HepG2 (cell line): Measurements from ENCODE around the gene GADL1.

Source experiments
- HNRNPK ChIP-seq: fragments of 200-400 bp; formaldehyde crosslinking; IDR thresholded peaks from 2 replicates; pipeline ENCODE4 v1.6.1; 2018; ENCODE audit warnings: low read length, low read depth, moderate library complexity, mild to moderate bottlenecking; ENCODE audit not compliant: poor library complexity, severe bottlenecking
- MXD3 ChIP-seq: IDR thresholded peaks from 2 replicates; pipeline ENCODE4 v1.6.1; 2016; ENCODE audit warnings: mild to moderate bottlenecking, missing biosample characterization, missing genetic modification reagents
- SUZ12 ChIP-seq: fragments of 150-350 bp; IDR thresholded peaks from 2 replicates; pipeline ENCODE4 v1.6.1; 2014; ENCODE audit warnings: low read depth, low read length
- ZFP36L2 ChIP-seq: sonication (generic); formaldehyde crosslinking; IDR thresholded peaks from 2 replicates; pipeline ENCODE4 v1.4.0; 2020; ENCODE audit warnings: missing genetic modification reagents
- ZNF460 ChIP-seq: sonication (generic); formaldehyde crosslinking; IDR thresholded peaks from 2 replicates; pipeline ENCODE4 v1.5.1; 2020; ENCODE audit warnings: missing genetic modification reagents, mild to moderate bottlenecking, borderline replicate concordance

GRCh38 chr3:30702828-30703397 lies 191.5 kb downstream of the GADL1 start:
- TF ChIP-seq HNRNPK, result no peak
- no peak for TF ChIP-seq SUZ12
- no peak for TF ChIP-seq ZNF460 (CRISPR knock-in tag)
- TF ChIP-seq ZFP36L2 (CRISPR knock-in tag), result no peak
- no peak for TF ChIP-seq MXD3
